H9 (cell line): ENCODE measurements around the gene KLHL22. TPM values are rescaled to one million over a fixed set of nuclear protein-coding genes. Genes with fewer than 3 reads are reported as not detected.

Experiments
- DNase-seq: peaks from one replicate; pipeline ENCODE4 v3.0.0-alpha.2; 2017
- H2AFZ ChIP-seq: one replicate; pipeline ENCODE4 v1.6.1; 2013; ENCODE audit warnings: mild to moderate bottlenecking, low read length, control low read depth, moderate library complexity
- H2AK5ac ChIP-seq: 2 replicates; pipeline ENCODE4 v1.6.1; 2013; ENCODE audit warnings: low read length, control low read depth, mixed read lengths; ENCODE audit not compliant: insufficient read length
- H2BK120ac ChIP-seq: one replicate; pipeline ENCODE4 v1.6.1; 2013; ENCODE audit warnings: low read depth, mild to moderate bottlenecking, low read length, control low read depth, inconsistent platforms; ENCODE audit not compliant: poor library complexity, severe bottlenecking
- H2BK12ac ChIP-seq: 2 replicates; pipeline ENCODE4 v1.6.1; 2013; ENCODE audit warnings: low read length, control low read depth, mixed read lengths, low read depth; ENCODE audit not compliant: insufficient read length
- H2BK15ac ChIP-seq: 2 replicates; pipeline ENCODE4 v1.6.1; 2013; ENCODE audit warnings: low read depth, low read length, control low read depth
- H2BK20ac ChIP-seq: one replicate; pipeline ENCODE4 v1.6.1; 2013; ENCODE audit warnings: low read depth, mild to moderate bottlenecking, low read length, control low read depth, inconsistent platforms; ENCODE audit not compliant: poor library complexity, severe bottlenecking
- H2BK5ac ChIP-seq: 2 replicates; pipeline ENCODE4 v1.6.1; 2013; ENCODE audit warnings: low read length, control low read depth, mixed read lengths; ENCODE audit not compliant: insufficient read length
- H3K14ac ChIP-seq: 2 replicates; pipeline ENCODE4 v1.6.1; 2013; ENCODE audit warnings: low read length, control low read depth; ENCODE audit not compliant: insufficient read depth
- H3K18ac ChIP-seq: 2 replicates; pipeline ENCODE4 v1.6.1; 2013; ENCODE audit warnings: low read depth, mild to moderate bottlenecking, mixed read lengths, low read length, control low read depth; ENCODE audit not compliant: insufficient read length
- H3K23ac ChIP-seq: 2 replicates; pipeline ENCODE4 v1.6.1; 2013; ENCODE audit warnings: low read length, control low read depth, mixed read lengths, low read depth; ENCODE audit not compliant: insufficient read length
- H3K23me2 ChIP-seq: 2 replicates; pipeline ENCODE4 v1.6.1; 2013; ENCODE audit warnings: low read depth, mild to moderate bottlenecking, mixed read lengths, low read length, control low read depth; ENCODE audit not compliant: insufficient read length, poor library complexity, severe bottlenecking
- H3K27ac ChIP-seq: 2 replicates; pipeline ENCODE4 v1.5.1; 2013; ENCODE audit warnings: low read length, control low read depth, mixed read lengths, low read depth; ENCODE audit not compliant: insufficient read length
- H3K27me3 ChIP-seq: 2 replicates; pipeline ENCODE4 v1.6.1; 2013; ENCODE audit warnings: low read length, control low read depth, inconsistent platforms; ENCODE audit not compliant: insufficient read depth
- H3K4ac ChIP-seq: 2 replicates; pipeline ENCODE4 v1.6.1; 2013; ENCODE audit warnings: low read depth, mild to moderate bottlenecking, control low read depth, inconsistent platforms, low read length, moderate library complexity
- H3K4me1 ChIP-seq: 2 replicates; pipeline ENCODE4 v1.6.1; 2013; ENCODE audit warnings: low read length, control low read depth, inconsistent platforms; ENCODE audit not compliant: insufficient read depth
- H3K4me2 ChIP-seq: 2 replicates; pipeline ENCODE4 v1.6.1; 2013; ENCODE audit warnings: low read length, control low read depth, mixed read lengths; ENCODE audit not compliant: insufficient read length, insufficient read depth
- H3K56ac ChIP-seq: 2 replicates; pipeline ENCODE4 v1.6.1; 2013; ENCODE audit warnings: low read depth, mild to moderate bottlenecking, mixed read lengths, low read length, control low read depth; ENCODE audit not compliant: insufficient read length
- H3K79me1 ChIP-seq: 2 replicates; pipeline ENCODE4 v1.6.1; 2013; ENCODE audit warnings: low read depth, mild to moderate bottlenecking, moderate library complexity, low read length, control low read depth, inconsistent platforms; ENCODE audit not compliant: insufficient read depth, poor library complexity, severe bottlenecking
- H3K79me2 ChIP-seq: 2 replicates; pipeline ENCODE4 v1.6.1; 2013; ENCODE audit warnings: low read length, control low read depth, inconsistent platforms; ENCODE audit not compliant: insufficient read depth
- H3K9ac ChIP-seq: 2 replicates; pipeline ENCODE4 v1.6.1; 2013; ENCODE audit warnings: low read length, control low read depth, mixed read lengths; ENCODE audit not compliant: insufficient read length; ENCODE audit errors: extremely low read depth
- H3K9me3 ChIP-seq: one replicate; pipeline ENCODE4 v1.6.1; 2013; ENCODE audit warnings: low read depth, low read length, inconsistent platforms; ENCODE audit not compliant: control insufficient read depth
- H3T11ph ChIP-seq: one replicate; pipeline ENCODE4 v1.6.1; 2013; ENCODE audit warnings: mild to moderate bottlenecking, low read length, control low read depth, inconsistent platforms
- H4K20me1 ChIP-seq: one replicate; pipeline ENCODE4 v1.6.1; 2013; ENCODE audit not compliant: control insufficient read depth, insufficient read length, insufficient read depth
- H4K5ac ChIP-seq: 2 replicates; pipeline ENCODE4 v1.6.1; 2013; ENCODE audit warnings: low read depth, mild to moderate bottlenecking, mixed read lengths, low read length, control low read depth; ENCODE audit not compliant: insufficient read length
- H4K8ac ChIP-seq: replicated peaks from 2 replicates; pipeline ENCODE4 v1.6.1; 2013; ENCODE audit warnings: low read length, control low read depth, mixed read lengths, low read depth; ENCODE audit not compliant: insufficient read length
- H4K91ac ChIP-seq: 2 replicates; pipeline ENCODE4 v1.6.1; 2013; ENCODE audit warnings: low read depth, mild to moderate bottlenecking, moderate library complexity, mixed read lengths, low read length, control low read depth; ENCODE audit not compliant: insufficient read length
- H3K27ac Mint-ChIP-seq, 3 experiments: 2 replicates in 2 of 3; 3 replicates in 1 of 3; pipeline ENCODE4 v1.8.0; 2020 to 2021; ENCODE audit warnings: mixed read lengths in 3 of 3, mild to moderate bottlenecking in 1 of 3, moderate library complexity in 1 of 3
- H3K27me3 Mint-ChIP-seq: 2 replicates; pipeline ENCODE4 v1.8.0; 2021; ENCODE audit warnings: low read depth, mild to moderate bottlenecking, moderate library complexity, mixed read lengths
- H3K36me3 Mint-ChIP-seq, 3 experiments: 2 replicates in 2 of 3; 3 replicates in 1 of 3; pipeline ENCODE4 v1.8.0; 2020 to 2021; ENCODE audit warnings: low read depth in 3 of 3, mixed read lengths in 3 of 3; ENCODE audit not compliant: insufficient read depth in 1 of 3
- H3K4me1 Mint-ChIP-seq, 2 experiments: 2 replicates each; pipeline ENCODE4 v1.8.0; 2020; ENCODE audit warnings: mixed read lengths in 2 of 2
- H3K4me3 Mint-ChIP-seq, 2 experiments: 2 replicates in 1 of 2; 3 replicates in 1 of 2; pipeline ENCODE4 v1.8.0; 2020 to 2021; ENCODE audit warnings: mild to moderate bottlenecking in 2 of 2, mixed read lengths in 2 of 2, moderate library complexity in 1 of 2
- H3K9me3 Mint-ChIP-seq, 2 experiments: 2 replicates in 1 of 2; 3 replicates in 1 of 2; pipeline ENCODE4 v1.8.0; 2020; ENCODE audit warnings: mild to moderate bottlenecking in 2 of 2, mixed read lengths in 2 of 2, moderate library complexity in 1 of 2
- CTCF ChIP-seq: fragments of 200-600 bp; sonication (generic); conservative IDR thresholded peaks from 3 replicates; pipeline ENCODE4 v1.8.0; 2021; ENCODE audit warnings: antibody characterized with exemption, mild to moderate bottlenecking
- WGBS: extraction: QIAGEN DNeasy Blood & Tissue Kit; methylation state at CpG from one replicate; pipeline ENCODE4 v1.1.7; 2013; ENCODE audit warnings: missing lambda C conversion rate, low lambda C conversion rate, mixed read lengths; ENCODE audit not compliant: insufficient read length; ENCODE audit errors: extremely low coverage; 5-methylcytosine and 5-hydroxymethylcytosine counted together
- total RNA-seq: library from RNA; stranded (reverse); gene quantifications from 2 replicates; pipeline ENCODE4 v1.2.1, GENCODE V29; 2021

KLHL22 gene
- total RNA-seq, 1 experiment from 2014 or later = 11.9 TPM

GRCh38 chr22:20459152-20459542, 36.4 kb downstream of the KLHL22 start:
- no peak overlapping the region for H3K4me2 ChIP-seq
- no CpG with 5 or more reads among the region's 3 CpGs for WGBS
- Mint-ChIP-seq H3K27me3 (no peaks in the 10 kb centered on the region), H3K9me3 (no peaks in the 10 kb centered on the region), H3K27ac (no peak overlapping the region), H3K4me3 (no peak overlapping the region), H3K36me3 (peaks cover 2 to 13% (median 4%) of the 10 kb centered on the region in 3 experiments; a peak in 5 of 7 replicates), H3K4me1 (peaks cover 26 to 28% of the 10 kb centered on the region in 2 experiments)
- H4K8ac ChIP-seq = no peak overlapping the region
- H3K79me1 ChIP-seq = no peaks in the 10 kb centered on the region
- H3K18ac ChIP-seq = no peak overlapping the region
- no peak overlapping the region for H3K14ac ChIP-seq
- no peak overlapping the region for H3K27ac ChIP-seq
- no peak for TF ChIP-seq CTCF
- no peak overlapping the region for H2BK120ac ChIP-seq
- H3K9ac ChIP-seq = no peak overlapping the region
- H3K23ac ChIP-seq = no peak overlapping the region
- H2AK5ac ChIP-seq = no peak overlapping the region
- no peaks in the 10 kb centered on the region for H3K23me2 ChIP-seq
- H3T11ph ChIP-seq = no peak overlapping the region
- no peaks in the 10 kb centered on the region for H4K20me1 ChIP-seq
- no peaks in the 10 kb centered on the region for H3K27me3 ChIP-seq
- H2BK12ac ChIP-seq = no peak overlapping the region
- H3K4ac ChIP-seq = no peak overlapping the region
- H2AFZ ChIP-seq = no peak overlapping the region
- no peak overlapping the region for H3K56ac ChIP-seq
- no peaks in the 10 kb centered on the region for H3K9me3 ChIP-seq
- no peak overlapping the region for H4K5ac ChIP-seq
- DNase-seq = no peak
- H3K79me2 ChIP-seq = no peaks in the 10 kb centered on the region
- H3K4me1 ChIP-seq = peaks cover 5% of the 10 kb centered on the region; the same call in 1 of the 2 replicates
- H2BK15ac ChIP-seq = no peak overlapping the region
- H2BK20ac ChIP-seq = no peak overlapping the region
- no peak overlapping the region for H4K91ac ChIP-seq
- no peak overlapping the region for H2BK5ac ChIP-seq
